ENCODE data around the gene NUP62. TPM values are rescaled to one million over a fixed set of nuclear protein-coding genes. Genes with fewer than 3 reads are reported as not detected.

Gene NUP62
- total RNA-seq, 1 donor from 2014 or later = 88.8 TPM

DNA sequence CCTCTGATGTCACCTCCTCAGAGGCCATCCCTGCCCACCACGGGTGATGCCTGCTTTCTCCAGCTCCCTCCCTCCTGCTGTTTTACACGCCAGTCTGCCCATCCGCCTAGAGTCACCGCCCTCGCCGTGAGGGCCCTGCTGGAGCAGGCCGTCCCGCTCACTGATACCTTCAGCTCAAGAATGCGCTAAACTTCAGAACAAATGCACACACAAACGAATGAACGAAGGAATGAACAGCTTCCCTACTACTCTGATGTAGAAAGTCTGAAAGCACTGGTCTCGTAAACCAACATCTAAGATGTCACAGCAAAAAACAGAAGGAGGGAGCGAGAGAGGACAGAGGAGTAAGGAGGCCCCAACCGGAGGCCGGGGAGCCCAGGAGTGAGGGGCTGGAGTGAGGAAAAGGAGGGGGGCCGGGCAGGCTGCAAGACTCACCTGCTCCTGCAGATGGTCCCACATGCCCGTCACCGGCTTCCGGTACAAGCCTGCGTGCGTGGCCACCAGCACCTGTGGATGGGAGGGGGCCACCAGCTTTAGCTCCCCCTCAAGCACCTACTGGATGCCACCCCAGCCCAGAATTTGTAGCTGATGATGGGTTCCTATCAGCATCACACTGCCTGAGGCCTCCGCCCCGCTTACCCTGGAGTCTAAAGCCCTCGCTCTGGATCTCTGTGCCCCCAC lies 65.9 kb downstream of the NUP62 start:
- H3K9me3 Mint-ChIP-seq = no peaks in the 10 kb centered on the region
- TF ChIP-seq, protein P1, sequence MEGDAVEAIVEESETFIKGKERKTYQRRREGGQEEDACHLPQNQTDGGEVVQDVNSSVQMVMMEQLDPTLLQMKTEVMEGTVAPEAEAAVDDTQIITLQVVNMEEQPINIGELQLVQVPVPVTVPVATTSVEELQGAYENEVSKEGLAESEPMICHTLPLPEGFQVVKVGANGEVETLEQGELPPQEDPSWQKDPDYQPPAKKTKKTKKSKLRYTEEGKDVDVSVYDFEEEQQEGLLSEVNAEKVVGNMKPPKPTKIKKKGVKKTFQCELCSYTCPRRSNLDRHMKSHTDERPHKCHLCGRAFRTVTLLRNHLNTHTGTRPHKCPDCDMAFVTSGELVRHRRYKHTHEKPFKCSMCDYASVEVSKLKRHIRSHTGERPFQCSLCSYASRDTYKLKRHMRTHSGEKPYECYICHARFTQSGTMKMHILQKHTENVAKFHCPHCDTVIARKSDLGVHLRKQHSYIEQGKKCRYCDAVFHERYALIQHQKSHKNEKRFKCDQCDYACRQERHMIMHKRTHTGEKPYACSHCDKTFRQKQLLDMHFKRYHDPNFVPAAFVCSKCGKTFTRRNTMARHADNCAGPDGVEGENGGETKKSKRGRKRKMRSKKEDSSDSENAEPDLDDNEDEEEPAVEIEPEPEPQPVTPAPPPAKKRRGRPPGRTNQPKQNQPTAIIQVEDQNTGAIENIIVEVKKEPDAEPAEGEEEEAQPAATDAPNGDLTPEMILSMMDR (conservative IDR thresholded peaks at IDR 0.05) = no peak
- no peak for DNase-seq (ENCODE audit: extremely low spot score, unreplicated experiment)
- peaks cover 11% of the 10 kb centered on the region for H3K36me3 Mint-ChIP-seq
- H3K27ac Mint-ChIP-seq = peak overlapping the region; percentile 53
- H3K27me3 Mint-ChIP-seq = no peaks in the 10 kb centered on the region
- H3K4me1 Mint-ChIP-seq (ENCODE audit: unreplicated experiment) = peaks cover 27% of the 10 kb centered on the region
- H3K4me3 Mint-ChIP-seq = peak overlapping the region; percentile 29

DNA sequence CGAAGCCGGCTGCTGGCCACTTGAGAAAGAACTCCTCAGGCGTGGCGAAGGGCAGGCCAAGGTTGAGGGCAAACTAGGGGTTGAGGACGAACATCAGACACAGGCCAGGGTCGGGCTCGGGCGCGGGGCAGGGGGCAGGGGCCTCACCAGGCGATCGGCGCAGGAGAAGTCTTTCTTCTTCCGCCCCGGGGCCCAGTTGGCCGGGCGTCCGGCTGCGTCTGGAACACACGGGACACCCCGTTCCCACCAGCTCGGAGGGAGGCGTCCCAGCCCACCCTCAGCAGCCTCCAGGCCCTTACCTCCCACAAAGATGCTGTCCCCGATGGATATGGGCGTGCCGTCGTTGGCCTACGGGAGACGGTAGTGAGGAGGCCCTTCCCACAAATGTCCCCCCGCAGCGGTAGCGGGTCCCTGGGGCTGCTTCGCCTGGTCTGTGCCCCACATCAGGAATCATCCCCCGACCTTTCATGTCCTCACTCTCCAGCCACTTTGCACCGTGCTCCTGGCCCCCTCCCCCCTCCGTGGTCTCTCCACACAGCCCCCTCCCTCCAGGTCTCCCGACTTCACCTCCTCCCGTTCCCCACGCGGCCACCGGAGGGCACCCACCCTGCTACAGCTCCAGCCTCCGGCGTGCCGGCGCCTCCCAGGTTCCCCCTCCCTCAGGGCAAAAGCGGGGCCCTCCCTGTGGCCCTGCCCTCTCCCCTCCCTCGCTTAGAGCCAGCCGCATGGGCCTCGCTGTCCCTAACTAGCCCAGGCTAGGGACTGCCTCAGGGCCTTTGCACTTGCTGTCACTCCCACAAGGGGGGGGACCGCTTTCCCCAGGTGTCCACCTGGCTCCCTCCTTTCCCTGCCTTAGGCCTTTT lies 66.7 kb downstream of the NUP62 start:
- H3K27ac Mint-ChIP-seq = peak overlapping the region; percentile 53
- no peaks in the 10 kb centered on the region for H3K9me3 Mint-ChIP-seq
- no peak for DNase-seq (ENCODE audit: extremely low spot score, unreplicated experiment)
- H3K27me3 Mint-ChIP-seq = no peaks in the 10 kb centered on the region
- peaks cover 11% of the 10 kb centered on the region for H3K36me3 Mint-ChIP-seq
- peak overlapping the region; percentile 29 for H3K4me3 Mint-ChIP-seq
- peaks cover 26% of the 10 kb centered on the region for H3K4me1 Mint-ChIP-seq (ENCODE audit: unreplicated experiment)
- TF ChIP-seq, protein P1 (conservative IDR thresholded peaks at IDR 0.05) = peak; percentile 60

DNA sequence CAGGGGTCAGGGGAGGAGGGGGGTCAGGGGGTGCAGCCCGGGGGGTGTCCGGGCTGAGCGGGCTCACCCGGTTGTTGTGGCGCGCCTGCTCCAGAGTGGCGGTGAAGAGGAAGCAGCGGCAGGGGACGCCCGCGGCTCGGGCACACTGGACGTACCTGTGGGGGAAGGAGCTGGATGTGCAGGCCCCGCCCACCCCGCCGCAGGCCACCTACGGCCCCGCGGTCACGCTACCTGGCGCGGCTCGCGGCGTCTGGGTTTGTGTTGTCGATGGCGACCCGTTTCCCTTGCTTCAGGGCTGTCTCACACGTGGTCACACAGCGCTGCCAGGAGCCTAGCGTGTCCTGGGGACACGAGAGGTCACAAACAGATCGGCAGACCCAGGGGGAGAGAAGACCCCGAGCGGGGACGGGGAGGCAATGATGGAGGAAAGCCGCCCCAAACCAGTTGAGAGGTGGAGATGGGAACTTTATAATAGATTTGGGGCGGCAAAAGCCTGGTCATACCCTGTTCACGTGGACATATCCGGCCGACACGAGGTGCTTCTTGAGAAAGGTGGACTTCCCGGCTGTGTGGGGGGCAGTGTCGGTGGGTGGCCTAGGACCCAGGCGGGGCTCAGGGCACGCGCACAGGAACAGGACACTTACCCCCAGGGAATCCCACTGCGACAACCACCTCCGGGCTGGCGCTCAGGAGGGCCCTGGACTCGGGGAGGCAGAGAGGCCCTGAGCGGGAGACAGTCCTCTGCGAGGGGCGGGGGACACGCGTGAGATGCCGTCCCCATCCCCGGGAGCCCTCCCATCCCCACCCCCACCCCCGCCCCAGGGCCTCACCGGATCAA lies 67.5 kb downstream of the NUP62 start:
- TF ChIP-seq, protein P1 (conservative IDR thresholded peaks at IDR 0.05) = no peak
- Mint-ChIP-seq H3K4me3 (no peak overlapping the region), H3K4me1 (ENCODE audit: unreplicated experiment) (peaks cover 20% of the 10 kb centered on the region), H3K27ac (no peak overlapping the region), H3K27me3 (no peaks in the 10 kb centered on the region), H3K36me3 (peaks cover 11% of the 10 kb centered on the region), H3K9me3 (no peaks in the 10 kb centered on the region)
- DNase-seq (ENCODE audit: extremely low spot score, unreplicated experiment) = no peak

DNA sequence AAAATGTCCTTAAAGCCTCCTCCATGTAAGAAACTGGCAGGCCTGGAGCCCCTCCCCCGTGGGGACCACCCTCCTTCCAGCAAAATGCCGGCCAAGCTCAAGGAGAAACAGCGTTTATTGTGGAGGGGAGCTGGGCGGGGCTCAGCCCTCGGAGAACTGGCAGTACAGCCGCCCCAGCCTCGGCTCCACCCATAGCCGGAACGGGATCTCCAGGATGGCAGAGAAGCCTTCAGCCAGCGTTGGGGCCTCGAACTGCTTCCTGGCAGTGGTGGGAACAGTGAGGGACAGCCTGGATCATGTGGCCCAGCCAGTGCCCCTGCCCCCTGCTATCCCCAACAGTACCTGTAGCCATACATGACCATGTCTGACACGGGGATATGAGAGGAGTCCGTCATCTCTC lies 68.2 kb downstream of the NUP62 start:
- H3K9me3 Mint-ChIP-seq = no peaks in the 10 kb centered on the region
- no peak overlapping the region for H3K4me3 Mint-ChIP-seq
- no peak for DNase-seq (ENCODE audit: extremely low spot score, unreplicated experiment)
- peaks cover 11% of the 10 kb centered on the region for H3K36me3 Mint-ChIP-seq
- peaks cover 14% of the 10 kb centered on the region for H3K4me1 Mint-ChIP-seq (ENCODE audit: unreplicated experiment)
- peak overlapping the region; percentile 50 for H3K27ac Mint-ChIP-seq
- no peaks in the 10 kb centered on the region for H3K27me3 Mint-ChIP-seq
- TF ChIP-seq, protein P1 (conservative IDR thresholded peaks at IDR 0.05) = no peak

DNA sequence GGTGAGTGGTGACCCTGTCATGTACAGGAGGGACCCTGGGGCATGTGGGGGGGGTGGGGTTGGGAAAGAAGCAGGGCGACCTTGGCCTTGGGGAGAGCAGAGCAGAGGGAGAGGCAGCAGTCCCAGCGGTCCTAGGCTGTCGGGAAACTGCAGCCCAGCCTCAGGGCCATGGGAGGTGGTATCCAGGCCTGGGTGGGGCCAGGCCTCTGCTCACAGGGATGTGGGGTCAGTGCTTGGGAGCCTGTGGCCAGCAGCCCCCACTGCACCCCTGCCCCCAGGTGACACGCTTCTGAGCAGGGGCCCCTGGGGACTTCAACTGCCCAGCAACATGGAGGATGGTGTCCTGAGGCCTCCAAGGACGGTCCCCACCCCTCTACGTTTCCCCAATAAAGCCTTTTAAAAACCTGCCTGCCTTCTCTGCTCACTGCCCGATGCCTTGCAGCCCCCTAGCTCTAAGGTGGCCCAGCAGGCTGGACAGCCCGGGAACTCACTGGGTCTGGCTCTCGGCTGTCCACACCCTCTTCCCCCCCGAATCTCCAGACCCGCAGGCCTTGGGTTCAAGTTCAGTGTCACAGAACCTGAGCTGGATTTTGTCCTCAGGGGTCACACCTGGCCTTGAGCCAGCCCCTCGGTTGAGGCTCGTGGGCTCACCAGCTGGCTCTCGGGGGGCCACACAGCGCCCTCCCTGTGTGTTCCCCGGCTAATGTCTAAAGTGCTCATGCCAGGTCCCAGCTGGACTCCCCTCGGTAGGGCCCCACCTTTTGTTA lies 68.8 kb downstream of the NUP62 start:
- Mint-ChIP-seq H3K4me1 (ENCODE audit: unreplicated experiment) (peaks cover 14% of the 10 kb centered on the region), H3K27ac (peak overlapping the region; percentile 50)
- DNase-seq (ENCODE audit: extremely low spot score, unreplicated experiment) = no peak

More for the DNA sequence above, 68.8 kb downstream of the NUP62 start:
- Mint-ChIP-seq H3K27me3 (no peaks in the 10 kb centered on the region), H3K36me3 (peaks cover 11% of the 10 kb centered on the region), H3K4me3 (no peak overlapping the region), H3K9me3 (no peaks in the 10 kb centered on the region)
- TF ChIP-seq, protein P1 (conservative IDR thresholded peaks at IDR 0.05) = no peak

Data from type B pancreatic cell (in vitro differentiated cells).